SJCRH30 (cell line): Measurements from ENCODE around the gene CD38. TPM values are rescaled to one million over a fixed set of nuclear protein-coding genes. Genes with fewer than 3 reads are reported as not detected.

ENCODE experiments used
- DNase-seq, 2 experiments: peaks; one replicate each; pipeline ENCODE4 v3.0.0-alpha.2; 2015 to 2020
- H3K27ac ChIP-seq: fragments of 250-450 bp; sonication (Bioruptor Pico); 2 replicates; pipeline ENCODE4 v1.5.1; 2020; ENCODE audit warnings: mild to moderate bottlenecking, moderate library complexity
- H3K27me3 ChIP-seq: fragments of 250-450 bp; sonication (Bioruptor Pico); 2 replicates; pipeline ENCODE4 v1.5.1; 2020; ENCODE audit warnings: mild to moderate bottlenecking, moderate library complexity
- H3K36me3 ChIP-seq: fragments of 250-450 bp; sonication (Bioruptor Pico); 2 replicates; pipeline ENCODE4 v1.5.1; 2020; ENCODE audit warnings: mild to moderate bottlenecking, moderate library complexity
- H3K4me1 ChIP-seq: fragments of 250-450 bp; sonication (Bioruptor Pico); 2 replicates; pipeline ENCODE4 v1.5.1; 2020; ENCODE audit warnings: mild to moderate bottlenecking, moderate library complexity
- H3K4me3 ChIP-seq: fragments of 250-450 bp; sonication (Bioruptor Pico); 2 replicates; pipeline ENCODE4 v1.5.1; 2020; ENCODE audit warnings: mild to moderate bottlenecking, moderate library complexity
- H3K9me3 ChIP-seq: fragments of 250-450 bp; sonication (Bioruptor Pico); replicated peaks from 2 replicates; pipeline ENCODE4 v1.5.1; 2020; ENCODE audit warnings: mild to moderate bottlenecking, moderate library complexity
- total RNA-seq: library from RNA; depleted of rRNA; stranded (reverse); fragments of >200 nt; shearing (Covaris generic); gene quantifications from 2 replicates; pipeline ENCODE4 v1.2.3, GENCODE V29; 2014

Gene CD38
- total RNA-seq, 1 experiment from 2014 or later: 0.06 TPM

- no peaks in the 10 kb centered on the region; the same call in 1 of the 2 replicates for H3K27me3 ChIP-seq
- no peaks in the 10 kb centered on the region for H3K9me3 ChIP-seq
- H3K36me3 ChIP-seq: no peaks in the 10 kb centered on the region
- H3K4me3 ChIP-seq: no peak overlapping the region
- no peak for DNase-seq
- H3K27ac ChIP-seq: no peak overlapping the region
- no peaks in the 10 kb centered on the region for H3K4me1 ChIP-seq
Measured at GRCh38 chr4:15776871-15777648, 1.1 kb upstream of the CD38 start.

- Histone ChIP-seq H3K36me3 (no peaks in the 10 kb centered on the region), H3K4me1 (no peaks in the 10 kb centered on the region), H3K4me3 (no peak overlapping the region), H3K27me3 (no peaks in the 10 kb centered on the region; the same call in 1 of the 2 replicates), H3K27ac (no peak overlapping the region), H3K9me3 (no peaks in the 10 kb centered on the region)
- no peak for DNase-seq
Measured at GRCh38 chr4:15777697-15778288, 335 bp upstream of the CD38 start.

DNA sequence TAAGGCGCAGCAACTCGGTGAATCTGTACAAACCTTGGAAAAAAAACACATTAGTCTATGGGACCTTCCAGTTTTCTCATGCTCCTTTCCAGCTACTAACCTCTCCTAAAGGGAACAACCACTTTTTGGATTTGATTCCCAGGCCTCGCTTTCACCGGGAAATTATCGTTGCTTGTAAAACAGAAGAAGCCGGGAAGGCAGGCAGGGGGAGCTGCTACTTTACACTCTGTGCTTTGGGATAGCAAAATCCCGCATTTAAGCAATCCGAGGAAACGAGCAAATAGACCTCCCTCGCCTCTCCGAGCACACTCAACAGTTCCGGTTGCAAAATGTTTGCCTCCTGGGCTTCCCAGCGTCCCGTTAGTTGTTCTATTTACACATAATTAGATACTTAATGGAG is 1.2 kb downstream of the CD38 start:
- peak overlapping the region; percentile 14 for H3K4me3 ChIP-seq
- H3K27ac ChIP-seq: no peak overlapping the region
- no peaks in the 10 kb centered on the region for H3K36me3 ChIP-seq
- DNase-seq: no peak
- H3K9me3 ChIP-seq: no peaks in the 10 kb centered on the region
- H3K4me1 ChIP-seq: no peaks in the 10 kb centered on the region
- no peaks in the 10 kb centered on the region; the same call in 1 of the 2 replicates for H3K27me3 ChIP-seq

DNA sequence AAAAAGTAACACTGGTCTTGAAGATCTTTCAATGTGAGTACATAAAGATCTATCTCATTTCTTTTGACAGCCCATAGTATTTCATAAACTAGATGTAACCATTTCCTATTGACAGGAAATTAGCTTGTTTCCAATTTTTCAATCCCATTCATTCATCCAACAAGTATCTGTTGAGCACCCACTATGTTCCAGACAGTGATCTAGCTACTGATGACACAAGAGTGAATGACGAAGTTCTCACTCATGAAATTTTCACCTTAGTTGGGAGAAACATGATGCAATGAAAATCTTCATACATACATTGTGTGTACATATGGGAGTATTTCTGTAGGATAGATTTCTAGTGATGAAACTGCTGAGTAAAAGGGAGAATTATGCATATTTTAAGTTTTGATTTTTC is 1.7 kb downstream of the CD38 start:
- no peak overlapping the region for H3K27ac ChIP-seq

DNA sequence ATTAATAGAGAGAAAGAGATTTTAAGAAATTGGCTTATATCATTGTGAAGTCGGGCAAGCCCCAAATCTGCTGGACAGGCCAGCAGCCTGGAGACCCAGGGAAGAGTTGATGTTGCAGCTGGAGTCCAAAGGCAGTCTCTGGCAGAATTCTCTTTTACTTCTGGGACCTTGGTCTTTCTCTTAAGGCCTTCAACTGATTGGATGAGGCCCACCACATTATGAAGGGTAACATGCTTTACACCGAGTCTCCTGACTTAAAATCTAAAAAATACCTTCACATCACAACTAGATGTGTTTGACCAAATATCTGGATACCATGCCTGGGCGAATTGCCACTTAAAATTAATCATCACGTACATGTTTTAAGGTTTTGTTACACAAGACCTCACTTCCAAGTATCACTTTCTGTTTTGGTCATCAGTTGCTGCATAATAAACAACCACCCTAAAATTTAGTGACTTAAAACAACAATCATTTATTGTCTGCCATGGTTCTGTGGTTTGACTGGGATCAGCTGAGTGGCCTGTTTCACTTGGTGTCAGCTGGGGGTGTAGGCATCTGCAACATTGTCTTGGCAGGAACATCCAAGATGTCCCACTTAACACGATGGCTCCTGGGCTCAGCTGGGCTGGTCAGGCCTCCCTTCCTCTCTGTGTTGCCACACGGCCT is 3.4 kb downstream of the CD38 start:
- Histone ChIP-seq H3K27me3 (no peaks in the 10 kb centered on the region), H3K9me3 (peaks cover 4% of the 10 kb centered on the region; the same call in 1 of the 2 replicates), H3K4me1 (no peaks in the 10 kb centered on the region), H3K4me3 (no peak overlapping the region), H3K27ac (no peak overlapping the region), H3K36me3 (no peaks in the 10 kb centered on the region)
- DNase-seq: no peak

More for the DNA sequence above, 1.7 kb downstream of the CD38 start:
- Histone ChIP-seq H3K36me3 (no peaks in the 10 kb centered on the region), H3K9me3 (no peaks in the 10 kb centered on the region), H3K27me3 (no peaks in the 10 kb centered on the region), H3K4me1 (no peaks in the 10 kb centered on the region), H3K4me3 (no peak overlapping the region; the same call in 1 of the 2 replicates)
- DNase-seq: no peak

- peaks cover 4% of the 10 kb centered on the region; the same call in 1 of the 2 replicates for H3K9me3 ChIP-seq
- no peaks in the 10 kb centered on the region for H3K4me1 ChIP-seq
- H3K27ac ChIP-seq: no peak overlapping the region
- DNase-seq: no peak
- H3K27me3 ChIP-seq: no peaks in the 10 kb centered on the region
- no peaks in the 10 kb centered on the region for H3K36me3 ChIP-seq
- H3K4me3 ChIP-seq: no peak overlapping the region
Measured at GRCh38 chr4:15783676-15784075, 5.5 kb downstream of the CD38 start.

- Histone ChIP-seq H3K36me3 (no peaks in the 10 kb centered on the region), H3K9me3 (peaks cover 4% of the 10 kb centered on the region; the same call in 1 of the 2 replicates), H3K4me3 (no peak overlapping the region), H3K27ac (no peak overlapping the region), H3K27me3 (no peaks in the 10 kb centered on the region), H3K4me1 (no peaks in the 10 kb centered on the region)
- no peak for DNase-seq
Measured at GRCh38 chr4:15784959-15785634, 7.0 kb downstream of the CD38 start.

- no peaks in the 10 kb centered on the region for H3K36me3 ChIP-seq
- H3K9me3 ChIP-seq: peaks cover 4% of the 10 kb centered on the region; the same call in 1 of the 2 replicates
- H3K4me1 ChIP-seq: no peaks in the 10 kb centered on the region
- no peak overlapping the region for H3K4me3 ChIP-seq
- H3K27me3 ChIP-seq: no peaks in the 10 kb centered on the region
- no peak overlapping the region for H3K27ac ChIP-seq
- no peak for DNase-seq
Measured at GRCh38 chr4:15786743-15787142, 8.6 kb downstream of the CD38 start.

DNA sequence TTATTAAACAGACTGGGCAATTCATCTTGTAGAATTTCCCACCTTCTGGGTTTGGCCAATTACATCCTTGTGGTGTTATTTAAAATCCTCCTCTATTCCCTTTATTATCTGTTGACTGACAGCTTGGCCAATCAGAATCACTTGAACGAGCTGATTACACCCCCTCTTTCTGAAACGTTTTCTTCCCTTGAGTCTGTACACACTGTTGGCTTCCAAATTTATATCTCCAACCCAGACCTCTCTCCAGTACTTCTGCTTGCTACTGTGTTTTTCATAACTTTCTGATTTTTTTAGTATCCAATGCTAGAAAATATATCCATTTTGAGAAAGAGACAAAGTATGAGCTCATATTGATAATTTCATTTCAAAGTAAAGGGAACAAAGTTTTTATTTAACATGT is 14.8 kb downstream of the CD38 start:
- H3K9me3 ChIP-seq: no peaks in the 10 kb centered on the region
- no peak overlapping the region for H3K4me3 ChIP-seq
- no peaks in the 10 kb centered on the region for H3K4me1 ChIP-seq
- no peak for DNase-seq
- H3K36me3 ChIP-seq: no peaks in the 10 kb centered on the region
- no peaks in the 10 kb centered on the region for H3K27me3 ChIP-seq
- no peak overlapping the region for H3K27ac ChIP-seq

- Histone ChIP-seq H3K27me3 (no peaks in the 10 kb centered on the region), H3K4me1 (no peaks in the 10 kb centered on the region), H3K36me3 (no peaks in the 10 kb centered on the region), H3K9me3 (no peaks in the 10 kb centered on the region), H3K27ac (no peak overlapping the region), H3K4me3 (no peak overlapping the region)
- no peak for DNase-seq
Measured at GRCh38 chr4:15793506-15794363, 15.6 kb downstream of the CD38 start.

DNA sequence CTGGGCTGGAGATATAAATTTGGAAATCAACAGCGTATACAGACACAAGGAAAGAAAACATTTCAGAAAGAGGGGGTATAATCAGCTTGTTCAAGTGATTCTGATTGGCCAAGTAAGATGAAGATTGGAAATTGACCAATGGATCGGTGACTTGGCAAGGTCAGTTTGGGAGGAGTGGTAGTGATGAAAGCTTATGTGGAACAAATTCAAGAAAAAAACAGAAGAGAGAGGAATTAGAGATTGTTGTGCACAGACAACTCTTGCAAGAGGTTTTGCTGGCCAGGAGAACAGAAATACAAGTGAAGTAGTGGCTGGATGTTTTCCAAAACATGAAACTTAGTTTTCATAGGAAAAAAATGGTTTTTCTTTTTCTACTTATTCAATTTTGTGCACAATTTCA is 16.3 kb downstream of the CD38 start:
- Histone ChIP-seq H3K27me3 (no peaks in the 10 kb centered on the region), H3K9me3 (no peaks in the 10 kb centered on the region), H3K4me3 (no peak overlapping the region), H3K27ac (no peak overlapping the region), H3K4me1 (no peaks in the 10 kb centered on the region), H3K36me3 (no peaks in the 10 kb centered on the region)
- no peak for DNase-seq

GRCh38 chr4:15794905-15795304 is 16.8 kb downstream of the CD38 start:
- Histone ChIP-seq H3K36me3 (no peaks in the 10 kb centered on the region), H3K9me3 (no peaks in the 10 kb centered on the region), H3K27me3 (no peaks in the 10 kb centered on the region), H3K27ac (no peak overlapping the region), H3K4me1 (no peaks in the 10 kb centered on the region), H3K4me3 (no peak overlapping the region)
- DNase-seq: no peak

- Histone ChIP-seq H3K4me3 (no peak overlapping the region), H3K27me3 (no peaks in the 10 kb centered on the region), H3K4me1 (no peaks in the 10 kb centered on the region), H3K9me3 (no peaks in the 10 kb centered on the region), H3K27ac (no peak overlapping the region), H3K36me3 (no peaks in the 10 kb centered on the region)
- no peak for DNase-seq
Measured at GRCh38 chr4:15797320-15797719, 19.2 kb downstream of the CD38 start.

DNA sequence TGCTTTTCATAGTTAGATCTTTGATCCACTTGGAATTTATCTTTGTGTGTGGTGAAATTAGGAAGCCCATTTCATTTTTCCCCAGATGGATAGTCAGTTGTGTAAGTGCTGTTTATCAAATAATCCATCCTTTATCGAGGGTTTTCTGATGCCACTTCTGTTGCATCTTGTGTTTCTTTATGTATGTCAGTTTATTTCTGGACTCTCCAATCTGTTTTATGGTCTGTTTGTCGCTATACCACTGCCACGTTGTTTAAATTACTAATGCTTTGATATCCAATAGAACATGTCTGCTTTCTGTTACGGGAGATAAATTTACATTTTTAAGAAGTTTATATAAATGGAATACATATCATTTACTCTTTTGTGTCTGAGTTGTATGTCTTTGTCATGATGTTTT is 21.0 kb downstream of the CD38 start:
- Histone ChIP-seq H3K27ac (no peak overlapping the region), H3K27me3 (no peaks in the 10 kb centered on the region), H3K9me3 (no peaks in the 10 kb centered on the region), H3K36me3 (no peaks in the 10 kb centered on the region), H3K4me1 (no peaks in the 10 kb centered on the region), H3K4me3 (no peak overlapping the region)
- no peak for DNase-seq
